HepG2 (cell line): ENCODE data around the gene COMT. TPM values are rescaled to one million over a fixed set of nuclear protein-coding genes. Genes with fewer than 3 reads are reported as not detected.
A peak's percentile ranks its signal among the peaks of the same experiment; 100 is the strongest.

Experiments used
- ERF ChIP-seq: IDR thresholded peaks from 2 replicates; pipeline ENCODE4 v1.6.1; 2018; ENCODE audit warnings: missing biosample characterization, missing genetic modification reagents
- HIC2 ChIP-seq: sonication (generic); formaldehyde crosslinking; IDR thresholded peaks from 2 replicates; pipeline ENCODE4 v1.9.0; 2022; ENCODE audit warnings: low read depth, missing genetic modification reagents
- IRF9 ChIP-seq: sonication (generic); formaldehyde crosslinking; IDR thresholded peaks from 2 replicates; pipeline ENCODE4 v1.8.0; 2022; ENCODE audit warnings: missing genetic modification reagents, mild to moderate bottlenecking, borderline replicate concordance
- KMT2B ChIP-seq: IDR thresholded peaks from 2 replicates; pipeline ENCODE4 v1.6.1; 2016; ENCODE audit warnings: missing genetic modification reagents, missing compliant biosample characterization
- NFAT5 ChIP-seq: sonication (generic); formaldehyde crosslinking; IDR thresholded peaks from 2 replicates; pipeline ENCODE4 v1.4.0; 2020; ENCODE audit warnings: missing genetic modification reagents
- REPIN1 ChIP-seq: sonication (generic); formaldehyde crosslinking; IDR thresholded peaks from 2 replicates; pipeline ENCODE4 v1.8.0; 2022; ENCODE audit warnings: missing genetic modification reagents, low read depth, mild to moderate bottlenecking, borderline replicate concordance
- SAP130 ChIP-seq: IDR thresholded peaks from 2 replicates; pipeline ENCODE4 v1.6.1; 2016; ENCODE audit warnings: low read depth
- TFDP1 ChIP-seq: IDR thresholded peaks from 2 replicates; pipeline ENCODE4 v1.6.1; 2016; ENCODE audit warnings: missing compliant biosample characterization, missing genetic modification reagents, borderline replicate concordance
- ZBTB2 ChIP-seq: sonication (generic); formaldehyde crosslinking; IDR thresholded peaks from 2 replicates; pipeline ENCODE4 v1.8.0; 2022; ENCODE audit warnings: low read depth, missing genetic modification reagents
- ZMYM4 ChIP-seq: sonication (generic); formaldehyde crosslinking; IDR thresholded peaks from 2 replicates; pipeline ENCODE4 v1.8.1; 2023; ENCODE audit warnings: mild to moderate bottlenecking, missing genetic modification reagents
- ZNF331 ChIP-seq: sonication (generic); formaldehyde crosslinking; IDR thresholded peaks from 2 replicates; pipeline ENCODE4 v1.4.0; 2020; ENCODE audit warnings: missing genetic modification reagents
- ZNF598 ChIP-seq: sonication (generic); formaldehyde crosslinking; IDR thresholded peaks from 2 replicates; pipeline ENCODE4 v1.5.1; 2020; ENCODE audit warnings: mild to moderate bottlenecking, missing genetic modification reagents, borderline replicate concordance
- ZNF614 ChIP-seq: IDR thresholded peaks from 2 replicates; pipeline ENCODE4 v1.6.1; 2018; ENCODE audit warnings: missing biosample characterization, missing genetic modification reagents, inconsistent platforms, borderline replicate concordance
- ZNF615 ChIP-seq: sonication (generic); formaldehyde crosslinking; IDR thresholded peaks from 2 replicates; pipeline ENCODE4 v1.5.0; 2020; ENCODE audit warnings: mild to moderate bottlenecking, missing genetic modification reagents, borderline replicate concordance
- ZNF639 ChIP-seq: conservative IDR thresholded peaks from 2 replicates; pipeline ENCODE4 v1.6.1; 2018; ENCODE audit warnings: missing genetic modification reagents
- polyA plus RNA-seq, 8 experiments: library from polyadenylated mRNA; depleted of rRNA in 3 of 8; stranded (reverse) in 7 of 8; unstranded in 1 of 8; fragments of >200 nt; fragmentation: Illumina TruSeq in 4 of 8; extraction: Trizol in 4 of 8; gene quantifications; 2 replicates each; pipeline versions ENCODE4 v1.2.1 to v1.2.3, GENCODE V29; 2011 to 2016; ENCODE audit warnings: low read depth in 4 of 8, missing spikeins in 1 of 8, mixed read lengths in 1 of 8; ENCODE audit not compliant: insufficient read depth in 1 of 8
- total RNA-seq, 5 experiments: library from RNA; depleted of rRNA; stranded (reverse); fragments of >200 nt; fragmentation: Illumina TruSeq; extraction: Trizol; gene quantifications; 2 replicates each; pipeline ENCODE4 v1.2.3, GENCODE V29; 2016; ENCODE audit warnings: low read depth in 1 of 5

Gene COMT
- total and polyA plus RNA-seq, 2 of the 13 experiments (the other 11 are each of a cell fraction or from before 2014, with no cell fraction given) = 156 to 162 TPM

- TF ChIP-seq ZNF639 (peak; percentile 78; the same call in 1 of the 2 replicates), TFDP1 (CRISPR knock-in tag) (peak; percentile 69; the same call in 1 of the 2 replicates), SAP130 (CRISPR knock-in tag) (peak; percentile 31), ZNF614 (no peak), ZBTB2 (peak; percentile 71; the same call in 1 of the 2 replicates), ZNF598 (0 out of 2 replicates have a peak, but pooled peaks have one; percentile 6), IRF9 (CRISPR knock-in tag) (0 out of 2 replicates have a peak, but pooled peaks have one; percentile 46), NFAT5 (CRISPR knock-in tag) (no peak), REPIN1 (CRISPR knock-in tag) (0 out of 2 replicates have a peak, but pooled peaks have one; percentile 22), KMT2B (CRISPR knock-in tag) (peak; percentile 28; the same call in 1 of the 2 replicates), ZNF331 (CRISPR knock-in tag) (peak; percentile 44; the same call in 1 of the 2 replicates), ZNF615 (no peak), ERF (CRISPR knock-in tag) (no peak), HIC2 (CRISPR knock-in tag) (no peak), ZMYM4 (peak; percentile 58; the same call in 1 of the 2 replicates)
Observed at GRCh38 chr22:19941365-19942082, at the start of gene COMT, which contains the start of gene TXNRD2 (continued).
